SK-N-MC (cell line): ENCODE data around the gene HK3.

Experiments
- EZH2 ChIP-seq: fragments of 200-600 bp; sonication (generic); IDR thresholded peaks from one replicate; pipeline ENCODE4 v1.6.1; 2017; ENCODE audit warnings: antibody characterized with exemption
- FOXP2 ChIP-seq: optimal IDR thresholded peaks from 2 replicates; pipeline ENCODE3; 2011; ENCODE audit warnings: mild to moderate bottlenecking, moderate library complexity; ENCODE audit not compliant: insufficient read depth; ENCODE audit errors: extremely low read length, control extremely low read depth
- POLR2AphosphoS5 ChIP-seq: IDR thresholded peaks from 2 replicates; pipeline ENCODE4 v1.6.1; 2012; ENCODE audit warnings: mild to moderate bottlenecking, low read depth, low read length, borderline replicate concordance

GRCh38 chr5:176912115-176912514 is 13.0 kb upstream of the HK3 start:
- TF ChIP-seq POLR2AphosphoS5 (no peak), EZH2 (no peak), FOXP2 (no peak)
